HG02938 (cell line): Measurements from ENCODE around the gene CD40LG.
A peak's percentile ranks its signal among the peaks of the same experiment; 100 is the strongest.

Experiments used
- ATAC-seq: cut with Tn5 transposase; IDR thresholded peaks from one replicate; pipeline ENCODE4 v1.9.1; 2021; ENCODE audit warnings: mild to moderate bottlenecking, moderate library complexity; ENCODE audit not compliant: unreplicated experiment

Gene CD40LG

GRCh38 chrX:136647677-136648360 is at the start of gene CD40LG:
TSS of gene CD40LG (plus strand) at chrX:136648158. CDS start at chrX:136648249, 91 bp downstream.
- no peak for ATAC-seq

DNA sequence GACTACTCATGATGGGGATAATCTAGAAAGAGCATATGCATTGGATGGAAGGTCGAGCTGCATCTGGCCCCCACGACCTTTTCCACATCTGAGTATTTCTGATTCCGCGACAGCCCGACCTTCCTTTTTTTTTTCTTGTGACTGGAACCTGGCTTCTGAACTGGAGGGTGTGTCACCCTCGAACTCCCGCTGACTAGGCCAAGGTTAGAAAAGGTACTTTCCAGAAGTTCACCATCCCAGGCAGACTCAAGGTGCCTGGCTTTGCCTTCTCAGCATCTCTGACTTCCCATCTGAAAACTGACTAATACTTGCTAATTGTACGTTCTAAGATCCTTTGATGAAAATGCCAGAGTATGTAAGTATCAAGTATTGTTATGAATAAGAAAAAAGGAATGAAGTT is 49.3 kb upstream of the CD40LG start:
- no peak for ATAC-seq

DNA sequence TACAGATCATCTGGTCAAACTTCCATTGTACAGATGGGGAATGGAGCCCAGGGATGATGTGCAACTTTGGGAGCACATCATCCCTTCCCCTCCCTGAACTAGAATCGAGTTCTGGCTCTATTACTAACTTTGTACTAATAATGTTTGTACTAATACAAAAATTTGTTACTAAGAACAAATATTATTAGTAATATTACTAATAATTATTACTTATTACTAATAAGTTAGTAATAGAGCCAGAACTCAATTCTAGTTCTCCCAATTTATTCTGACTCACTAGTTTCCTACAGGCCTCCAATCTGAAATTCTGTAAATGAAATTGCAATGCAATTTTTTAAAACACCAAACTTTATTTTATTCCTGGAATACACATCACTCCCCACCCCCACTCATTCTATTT is 47.9 kb upstream of the CD40LG start:
- ATAC-seq, result no peak

- no peak for ATAC-seq
Measured at GRCh38 chrX:136607236-136607635, 40.7 kb upstream of the CD40LG start.

DNA sequence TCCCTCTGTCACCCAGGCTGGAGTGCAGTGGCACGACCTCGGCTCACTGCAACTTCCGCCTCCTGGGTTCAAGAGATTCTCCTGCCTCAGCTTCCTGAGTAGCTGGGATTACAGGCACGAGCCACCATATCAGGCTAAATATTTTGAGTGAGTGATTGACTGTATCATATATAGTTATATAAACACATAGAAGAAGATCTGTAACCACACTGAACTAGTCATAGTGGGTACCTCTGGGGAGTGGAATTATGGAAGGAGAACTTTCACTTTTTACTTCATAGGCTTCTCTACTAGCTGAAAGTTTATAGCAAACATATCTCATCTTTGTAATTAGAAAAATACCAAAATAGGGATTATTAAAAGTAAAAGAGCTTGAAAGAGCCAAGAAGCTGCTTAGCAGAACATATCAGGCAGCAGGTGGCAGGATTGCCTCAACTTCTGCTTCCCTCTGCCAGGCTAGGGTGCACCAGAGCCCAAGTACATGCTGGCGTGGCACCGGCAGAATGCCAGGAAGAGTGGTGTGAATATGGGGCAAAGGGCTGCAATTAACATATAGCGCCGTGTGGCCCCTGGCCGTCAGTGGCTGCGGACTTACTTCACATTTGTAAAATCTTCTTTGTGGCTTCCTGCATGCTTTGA is 39.5 kb upstream of the CD40LG start:
- ATAC-seq, result no peak

DNA sequence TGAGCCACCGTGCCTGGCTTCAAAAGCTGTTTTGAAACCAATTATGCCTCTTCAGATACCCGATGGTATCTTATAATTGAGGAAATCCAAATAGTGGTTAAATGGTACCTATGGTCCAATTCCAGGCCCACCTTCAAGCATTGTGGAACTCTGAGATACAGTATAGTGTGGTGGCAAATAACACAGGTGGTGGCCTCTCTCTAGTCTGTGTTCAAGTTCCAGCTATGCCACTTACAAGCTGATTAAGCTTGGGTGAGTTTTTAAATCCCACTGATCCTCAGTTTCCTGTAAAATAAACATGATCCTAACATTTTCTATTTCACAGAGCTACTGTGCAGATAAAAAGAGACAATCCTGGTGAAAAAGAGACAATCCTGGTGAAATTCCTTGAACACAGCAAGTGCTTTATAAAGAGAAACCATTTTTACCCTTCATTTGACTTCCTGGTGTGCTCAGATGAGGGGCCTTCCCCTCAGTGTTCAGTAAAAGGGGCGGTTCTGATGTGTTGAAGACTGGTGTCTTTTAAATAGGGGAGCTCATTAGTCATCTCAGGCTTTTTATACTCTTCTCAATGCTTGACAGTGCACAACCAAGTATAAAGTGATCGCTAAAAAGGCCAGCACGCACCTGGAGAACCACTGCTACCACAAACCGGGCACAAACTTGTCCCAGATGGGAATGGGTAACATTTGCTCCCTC is 30.8 kb upstream of the CD40LG start:
- peak; percentile 97 for ATAC-seq

DNA sequence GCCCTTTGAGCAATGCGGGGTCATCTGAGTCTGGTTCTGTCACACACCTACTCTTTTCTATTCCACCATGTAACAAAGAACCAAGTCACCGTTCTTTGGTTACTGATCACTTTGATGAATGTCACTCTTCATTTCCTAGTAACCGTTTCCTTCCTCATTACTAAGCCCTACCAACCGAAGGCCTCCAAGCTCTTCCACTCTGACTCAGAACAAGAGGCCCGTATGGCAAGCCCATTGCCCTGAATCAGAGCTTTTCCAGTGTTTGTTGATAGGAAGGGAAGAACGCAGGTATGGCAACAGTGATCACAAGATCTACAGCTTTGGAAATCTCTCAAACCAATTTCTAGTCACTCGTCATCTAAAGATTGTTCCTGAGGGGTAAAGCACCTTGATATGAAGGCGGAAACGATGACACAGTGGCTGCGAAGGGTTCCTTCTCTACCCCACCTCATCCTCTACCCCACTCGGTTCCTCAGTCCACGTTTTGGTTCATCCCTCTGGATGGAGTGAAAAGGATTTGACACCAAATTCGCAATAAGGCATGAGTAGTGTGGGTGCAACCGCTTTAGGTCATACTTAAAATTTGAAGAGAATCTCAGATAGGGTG is 28.0 kb upstream of the CD40LG start:
- no peak for ATAC-seq

GRCh38 chrX:136620780-136621179 is 27.2 kb upstream of the CD40LG start:
- no peak for ATAC-seq

- ATAC-seq, result no peak
Measured at GRCh38 chrX:136622568-136622967, 25.4 kb upstream of the CD40LG start.

DNA sequence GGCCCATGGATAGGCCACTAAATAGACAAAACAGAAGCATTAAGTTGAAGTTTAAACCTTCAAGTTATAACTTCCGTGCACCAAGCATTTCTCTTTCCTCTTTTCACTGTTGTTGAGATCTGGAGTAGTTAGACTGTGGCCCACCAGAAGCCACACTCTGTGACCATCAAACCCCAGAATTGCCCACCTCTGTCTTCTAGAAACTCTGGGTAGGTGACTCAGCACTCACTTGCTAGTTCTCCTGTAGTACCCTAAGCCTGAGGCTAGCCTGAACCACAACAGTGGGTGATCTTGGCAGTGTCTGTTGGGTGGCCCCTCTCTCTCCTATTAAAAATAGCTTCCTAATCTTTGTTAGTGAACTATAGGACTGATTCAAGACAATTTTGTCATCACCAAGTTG is 24.6 kb upstream of the CD40LG start:
- no peak for ATAC-seq

- no peak for ATAC-seq
Measured at GRCh38 chrX:136625246-136625645, 22.7 kb upstream of the CD40LG start.

DNA sequence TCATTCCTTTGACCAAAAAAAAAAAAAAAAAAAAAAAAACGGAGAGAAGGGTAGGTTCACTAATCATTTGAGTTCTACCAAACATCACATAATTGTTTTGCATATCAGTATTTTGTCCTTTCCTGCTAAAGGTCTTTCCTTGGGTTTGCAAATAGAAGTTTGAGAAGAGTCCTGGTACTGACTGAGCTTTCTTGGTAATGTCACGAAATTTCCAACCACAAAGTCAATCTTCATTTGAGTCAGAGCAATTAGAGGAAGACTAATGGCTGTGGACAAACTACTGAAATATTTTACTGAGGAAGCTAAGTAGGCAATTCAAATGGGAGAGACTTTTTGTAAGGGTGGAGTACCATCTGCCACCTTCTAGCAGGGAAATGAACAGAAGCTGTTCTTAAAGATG is 21.7 kb upstream of the CD40LG start:
- no peak for ATAC-seq

DNA sequence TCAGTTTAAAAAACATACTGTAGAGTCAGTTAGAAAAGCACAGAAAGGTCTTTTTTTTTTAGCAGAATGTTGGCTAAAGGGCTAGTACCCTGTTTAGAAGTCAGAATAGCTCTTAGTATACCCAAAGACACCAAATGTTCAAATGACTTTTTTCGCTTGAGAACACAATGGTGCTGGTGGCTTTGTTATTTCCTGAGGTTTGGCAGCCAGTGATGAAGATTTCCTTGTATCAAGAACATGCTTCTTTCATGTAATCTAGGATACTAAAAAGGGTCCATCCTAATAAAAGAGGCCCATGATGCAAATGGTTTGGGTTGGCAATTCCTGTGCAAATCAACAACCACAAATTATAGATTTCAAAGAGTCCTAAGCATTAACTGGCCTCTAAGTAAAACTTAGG is 21.1 kb upstream of the CD40LG start:
- no peak for ATAC-seq

- no peak for ATAC-seq
Measured at GRCh38 chrX:136627409-136627808, 20.5 kb upstream of the CD40LG start.

GRCh38 chrX:136629084-136629750 is 18.7 kb upstream of the CD40LG start:
- no peak for ATAC-seq

DNA sequence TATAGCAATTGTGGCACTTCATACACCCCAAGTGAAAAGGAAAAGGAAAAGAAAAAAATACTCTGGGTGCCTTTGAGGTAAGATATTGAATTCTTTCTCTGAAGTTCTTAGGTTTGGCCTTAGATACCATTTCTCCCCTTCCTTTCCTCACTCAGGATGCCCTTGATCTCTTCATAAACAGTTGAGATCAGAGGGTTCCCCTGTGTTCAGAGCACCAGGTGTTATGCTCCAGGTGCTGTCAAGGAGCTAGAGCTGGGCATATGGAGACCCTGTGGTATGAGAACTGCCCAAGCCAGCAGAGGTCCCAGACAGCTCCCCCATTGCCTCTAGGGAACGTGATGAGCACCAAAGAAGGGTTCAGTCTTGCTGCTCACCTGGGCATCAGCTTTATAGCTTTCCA is 17.1 kb upstream of the CD40LG start:
- no peak for ATAC-seq

GRCh38 chrX:136635235-136635634 is 12.7 kb upstream of the CD40LG start:
- ATAC-seq, result no peak

GRCh38 chrX:136636121-136636520 is 11.8 kb upstream of the CD40LG start:
- no peak for ATAC-seq

DNA sequence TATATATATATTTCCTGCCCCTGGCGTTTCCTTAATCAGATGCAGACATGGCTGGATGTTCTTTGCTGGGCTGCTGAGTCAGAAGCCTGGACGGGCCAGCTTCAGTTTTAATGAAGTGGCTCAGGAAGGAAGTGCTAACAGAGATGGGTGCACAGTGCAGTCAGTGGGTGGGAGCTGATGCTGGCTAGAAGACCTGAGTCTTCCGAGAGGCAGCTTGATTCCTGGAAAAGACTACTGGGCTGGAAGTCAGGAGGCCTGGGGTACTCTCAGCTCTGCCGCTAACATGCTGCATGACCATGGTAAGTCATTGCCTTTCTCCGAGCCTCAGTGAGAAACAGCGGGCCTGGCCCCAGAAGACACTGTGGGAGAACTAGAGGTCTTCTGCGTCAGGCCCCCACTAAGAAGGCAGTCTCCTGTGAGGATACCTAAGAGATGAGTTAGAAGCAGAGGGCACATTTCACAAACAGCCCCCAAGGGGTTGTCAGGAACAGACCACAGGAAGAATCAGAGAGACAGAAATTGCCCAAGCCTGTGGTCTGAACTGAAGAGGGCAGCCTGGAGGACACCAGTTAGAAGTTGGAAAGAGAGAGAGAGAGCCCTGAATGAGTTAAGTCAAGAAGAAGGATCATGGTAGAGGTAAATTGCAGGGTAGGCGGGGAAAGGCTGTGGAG is 8.3 kb upstream of the CD40LG start:
- ATAC-seq, result no peak

- ATAC-seq, result no peak
Measured at GRCh38 chrX:136643243-136643642, 4.7 kb upstream of the CD40LG start.
